GM10248 (cell line): ENCODE measurements around the gene ZBTB8A.
"Not testable (repeated sequence)": the region's sequence is repeated elsewhere in the genome, so short reads cannot be mapped to it uniquely, and the experiment has no call there.

ENCODE experiments used
- CTCF ChIA-PET: fragments of 300-600 bp; sonication (Branson Sonifier 250); formaldehyde crosslinking; extraction: SDS; loops from one replicate; lab custom pipeline; 2021; ENCODE audit warnings: antibody characterized with exemption; lab: Yijun Ruan, JAX
- POLR2A ChIA-PET: fragments of 350-650 bp; sonication (Branson Sonifier 250); formaldehyde crosslinking; extraction: SDS; loops from one replicate; lab custom pipeline; 2020; ENCODE audit warnings: antibody characterized with exemption; lab: Yijun Ruan, JAX
- DNase-seq: peaks from one replicate; pipeline ENCODE4 v3.0.0; 2012; ENCODE audit errors: extremely low spot score
- CTCF ChIP-seq: IDR thresholded peaks from 2 replicates; pipeline ENCODE4 v1.5.1; 2012; ENCODE audit warnings: mild to moderate bottlenecking, low read depth; ENCODE audit errors: extremely low read depth, missing control alignments, control extremely low read depth

Gene ZBTB8A

GRCh38 chr1:32622806-32623681 is 83.8 kb downstream of the ZBTB8A start:
- DNase-seq, result no peak
- POLR2A ChIA-PET, result no interaction called here

GRCh38 chr1:32623775-32624174 is 84.5 kb downstream of the ZBTB8A start:
- TF ChIP-seq CTCF, result no peak
- DNase-seq, result no peak
- POLR2A ChIA-PET, result interaction anchor here (0.6 kb wide), 1 partner anchor 1567 kb away, joined by 9 read pairs; no protein-coding TSS in a partner anchor
- CTCF ChIA-PET, result interaction anchor here (1.4 to 1.9 kb wide), 2 partner anchors 16 to 103 kb away, joined by 3 to 6 read pairs; no protein-coding TSS in a partner anchor

More at GRCh38 chr1:32622806-32623681, 83.8 kb downstream of the ZBTB8A start:
- no peak for TF ChIP-seq CTCF
- CTCF ChIA-PET, result interaction anchor here (1.0 to 1.4 kb wide), 2 partner anchors 10 to 17 kb away, joined by 3 to 4 read pairs; no protein-coding TSS in a partner anchor

- no peak for DNase-seq
- no peak for TF ChIP-seq CTCF
- ChIA-PET CTCF (interaction anchor here (2.2 kb wide), 1 partner anchor 106 kb away, joined by 8 read pairs; no protein-coding TSS in a partner anchor), POLR2A (no interaction called here)
Measured at GRCh38 chr1:32626176-32626575, 86.9 kb downstream of the ZBTB8A start.

GRCh38 chr1:32627596-32628162 is 88.5 kb downstream of the ZBTB8A start:
- DNase-seq, result peak; percentile 67
- ChIA-PET POLR2A (interaction anchor here (0.6 to 1.3 kb wide), 2 partner anchors 21 to 107 kb away, joined by 3 to 9 read pairs; no protein-coding TSS in a partner anchor), CTCF (interaction anchor here (1.0 to 2.2 kb wide), 3 partner anchors 14 to 108 kb away, joined by 3 to 8 read pairs (median 5); no protein-coding TSS in a partner anchor)
- no peak for TF ChIP-seq CTCF

GRCh38 chr1:32630173-32630572 is 90.9 kb downstream of the ZBTB8A start:
- ChIA-PET CTCF (interaction anchor here (1.1 to 1.7 kb wide), 4 partner anchors 10 to 110 kb away, joined by 3 to 6 read pairs (median 4); no protein-coding TSS in a partner anchor), POLR2A (interaction anchor here (0.6 kb wide), 1 partner anchor 20 kb away, joined by 3 read pairs; no protein-coding TSS in a partner anchor)
- not testable (repeated sequence) for DNase-seq

- TF ChIP-seq CTCF, result no peak
- DNase-seq, result no peak
- POLR2A ChIA-PET, result interaction anchor here (0.5 to 1.2 kb wide), 2 partner anchors 30 to 112 kb away, joined by 3 to 7 read pairs; no protein-coding TSS in a partner anchor
- CTCF ChIA-PET, result interaction anchor here (0.7 to 1.7 kb wide), 2 partner anchors 12 to 79 kb away, joined by 3 to 6 read pairs; no protein-coding TSS in a partner anchor
Measured at GRCh38 chr1:32632829-32633228, 93.6 kb downstream of the ZBTB8A start.
